Activated CD8-positive, alpha-beta T cell treated with anti-CD3 and anti-CD28 coated beads, Interleukin-2, amount 10 ng/mL, durations not matched to agents 7 days and 5 days (primary cell): ENCODE data around the gene RPS2. TPM values are rescaled to one million over a fixed set of nuclear protein-coding genes. Genes with fewer than 3 reads are reported as not detected.

Source experiments
- ATAC-seq: fragments of 150-1000 bp; cut with Tn5 transposase; one replicate; pipeline ENCODE4 v1.10.0; 2021; ENCODE audit warnings: moderate library complexity
- CTCF ChIA-PET: fragments of 350-600 bp; sonication (Branson Sonifier 250); formaldehyde crosslinking; loops from one replicate; lab custom pipeline; 2021; ENCODE audit warnings: antibody characterized with exemption; lab: Charles Lee
- POLR2A ChIA-PET: fragments of 350-600 bp; sonication (Branson Sonifier 250); formaldehyde crosslinking; loops from one replicate; lab custom pipeline; 2021; ENCODE audit warnings: antibody characterized with exemption; lab: Charles Lee
- DNase-seq: peaks from one replicate; pipeline ENCODE4 v3.0.0-alpha.2; 2020
- H3K27ac Mint-ChIP-seq: one replicate; pipeline ENCODE4 v1.8.0; 2021; ENCODE audit warnings: mild to moderate bottlenecking, mixed read lengths
- H3K27me3 Mint-ChIP-seq: one replicate; pipeline ENCODE4 v1.8.0; 2021; ENCODE audit warnings: low read depth, mixed read lengths
- H3K36me3 Mint-ChIP-seq: one replicate; pipeline ENCODE4 v1.8.0; 2021; ENCODE audit warnings: low read depth, mixed read lengths
- H3K4me1 Mint-ChIP-seq: one replicate; pipeline ENCODE4 v1.8.0; 2021; ENCODE audit warnings: low read depth, mixed read lengths
- H3K4me3 Mint-ChIP-seq: one replicate; pipeline ENCODE4 v1.8.0; 2021; ENCODE audit warnings: mild to moderate bottlenecking, mixed read lengths
- H3K9me3 Mint-ChIP-seq: one replicate; pipeline ENCODE4 v1.8.0; 2022; ENCODE audit warnings: mixed read lengths; ENCODE audit not compliant: insufficient read depth
- total RNA-seq, 2 experiments: library from RNA; stranded (reverse); gene quantifications; one replicate each; pipeline ENCODE4 v1.2.3, GENCODE V29; 2021

The RPS2 gene
- total RNA-seq, 2 experiments from 2014 or later: 2,821 to 2,910 TPM

DNA sequence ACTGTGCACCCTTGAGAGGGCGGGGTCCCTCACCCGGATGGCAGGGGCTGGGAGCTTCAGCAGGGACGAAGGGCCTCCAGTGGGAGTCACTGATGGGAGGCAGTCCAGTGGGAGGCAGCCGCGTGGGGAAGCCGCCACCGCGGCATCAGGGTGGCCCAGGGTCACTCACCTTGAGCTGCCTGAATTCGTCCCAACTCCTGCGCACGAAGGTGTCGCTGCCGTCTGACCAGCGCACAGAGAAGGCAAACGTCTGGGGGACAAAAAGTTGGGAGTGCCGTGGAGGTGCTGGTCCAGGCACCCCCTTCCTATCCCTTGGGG lies 16.1 kb upstream of the RPS2 start:
- Mint-ChIP-seq H3K27me3 (peaks cover 27% of the 10 kb centered on the region), H3K4me1 (peaks cover 21% of the 10 kb centered on the region), H3K36me3 (peaks cover 18% of the 10 kb centered on the region), H3K4me3 (no peak overlapping the region), H3K27ac (no peak overlapping the region), H3K9me3 (no peaks in the 10 kb centered on the region)
- ATAC-seq (no peak), DNase-seq (no peak)
- POLR2A ChIA-PET: interaction anchor here (1.5 to 3.5 kb wide), 2 partner anchors 9 to 16 kb away, joined by 7 to 18 read pairs; partner anchors contain the start of genes RPS2 and TBL3
- CTCF ChIA-PET: interaction anchor here (1.0 to 1.5 kb wide), 3 partner anchors 15 to 118 kb away, joined by 3 to 5 read pairs (median 3); no protein-coding TSS in a partner anchor

GRCh38 chr16:1980030-1980769 lies 15.6 kb upstream of the RPS2 start:
- Mint-ChIP-seq H3K27ac (no peak overlapping the region), H3K4me1 (peaks cover 15% of the 10 kb centered on the region), H3K9me3 (no peaks in the 10 kb centered on the region), H3K36me3 (peaks cover 14% of the 10 kb centered on the region), H3K27me3 (peaks cover 27% of the 10 kb centered on the region), H3K4me3 (no peak overlapping the region)
- no peak for ATAC-seq
- DNase-seq: no peak
- POLR2A ChIA-PET: interaction anchor here (1.5 to 3.5 kb wide), 2 partner anchors 8 to 15 kb away, joined by 7 to 18 read pairs; partner anchors contain the start of genes RPS2 and TBL3
- CTCF ChIA-PET: interaction anchor here (1.0 to 1.5 kb wide), 2 partner anchors 16 to 117 kb away, joined by 3 read pairs; no protein-coding TSS in a partner anchor

GRCh38 chr16:1979271-1980029 lies 14.8 kb upstream of the RPS2 start:
- peaks cover 10% of the 10 kb centered on the region for H3K4me1 Mint-ChIP-seq
- ATAC-seq: no peak

DNA sequence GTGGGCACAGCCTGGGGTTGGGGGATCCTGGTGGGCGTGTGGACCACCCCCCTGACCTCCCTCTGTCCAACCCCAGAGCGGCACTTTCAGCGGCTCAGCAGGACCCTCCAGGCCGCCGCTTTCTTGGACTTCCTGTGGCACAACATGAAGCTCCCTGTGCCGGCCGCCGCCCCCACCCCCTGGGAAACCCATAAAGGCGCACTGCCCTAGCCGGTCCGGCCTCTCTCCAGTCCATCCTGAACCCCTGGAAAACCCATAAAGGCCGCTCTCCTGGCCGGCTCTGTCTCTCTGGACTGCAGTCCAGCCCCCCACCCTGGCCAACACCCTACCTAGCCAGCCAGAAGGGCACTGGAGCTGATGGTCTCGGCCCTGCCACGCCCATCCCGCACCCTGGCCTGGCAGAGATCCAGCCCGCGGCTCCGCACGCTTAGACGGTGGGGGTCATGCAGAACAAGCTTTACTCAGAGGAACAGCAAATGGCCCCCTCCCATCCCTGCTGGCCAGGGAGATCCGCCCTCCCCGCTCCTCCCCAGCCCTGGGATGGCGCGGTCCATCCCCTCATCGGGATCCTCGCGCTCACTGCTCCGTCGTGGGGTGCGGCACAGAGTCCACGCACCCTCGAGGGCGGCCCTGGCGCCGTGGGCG lies 14.0 kb upstream of the RPS2 start:
- Mint-ChIP-seq H3K36me3 (peaks cover 18% of the 10 kb centered on the region), H3K4me3 (no peak overlapping the region), H3K9me3 (no peaks in the 10 kb centered on the region), H3K27me3 (peaks cover 27% of the 10 kb centered on the region), H3K27ac (no peak overlapping the region), H3K4me1 (peaks cover 10% of the 10 kb centered on the region)
- CTCF ChIA-PET: no interaction called here
- POLR2A ChIA-PET: interaction anchor here (1.0 to 4.2 kb wide), 2 partner anchors 12 to 14 kb away, joined by 4 to 31 read pairs; partner anchors contain the start of gene RPS2
- ATAC-seq (no peak), DNase-seq (no peak)

More at GRCh38 chr16:1979271-1980029, 14.8 kb upstream of the RPS2 start:
- CTCF ChIA-PET: interaction anchor here (1.5 kb wide), 1 partner anchor 17 kb away, joined by 3 read pairs; no protein-coding TSS in a partner anchor
- DNase-seq: no peak
- peaks cover 18% of the 10 kb centered on the region for H3K36me3 Mint-ChIP-seq
- POLR2A ChIA-PET: interaction anchor here (1.5 to 3.5 kb wide), 2 partner anchors 8 to 15 kb away, joined by 7 to 18 read pairs; partner anchors contain the start of genes RPS2 and TBL3
- H3K9me3 Mint-ChIP-seq: no peaks in the 10 kb centered on the region
- peaks cover 27% of the 10 kb centered on the region for H3K27me3 Mint-ChIP-seq
- H3K4me3 Mint-ChIP-seq: no peak overlapping the region
- H3K27ac Mint-ChIP-seq: no peak overlapping the region

DNA sequence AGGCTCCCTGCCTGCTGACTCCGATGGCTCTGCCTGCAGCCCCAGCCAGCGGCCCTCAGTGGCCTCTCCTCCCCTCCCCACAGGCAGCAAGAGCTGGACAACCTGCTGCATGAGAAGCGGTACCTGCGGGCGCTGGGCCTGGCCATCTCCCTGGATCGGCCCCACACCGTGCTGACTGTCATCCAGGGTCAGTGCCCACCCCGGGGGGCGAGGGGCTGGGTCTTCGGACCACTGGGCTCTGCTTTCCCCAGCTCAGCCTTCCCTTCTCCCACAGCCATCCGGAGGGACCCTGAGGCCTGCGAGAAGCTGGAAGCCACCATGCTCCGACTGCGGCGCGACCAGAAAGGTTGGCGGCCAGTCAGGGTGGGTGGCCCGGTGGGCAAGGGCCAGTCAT lies 13.2 kb upstream of the RPS2 start:
- Mint-ChIP-seq H3K36me3 (peaks cover 18% of the 10 kb centered on the region), H3K4me3 (no peak overlapping the region), H3K4me1 (peaks cover 12% of the 10 kb centered on the region), H3K27ac (no peak overlapping the region), H3K9me3 (no peaks in the 10 kb centered on the region), H3K27me3 (peaks cover 23% of the 10 kb centered on the region)
- ChIA-PET POLR2A (interaction anchor here (1.0 to 4.2 kb wide), 2 partner anchors 13 kb away, joined by 4 to 31 read pairs; partner anchors contain the start of gene RPS2), CTCF (no interaction called here)
- DNase-seq (no peak), ATAC-seq (no peak)

DNA sequence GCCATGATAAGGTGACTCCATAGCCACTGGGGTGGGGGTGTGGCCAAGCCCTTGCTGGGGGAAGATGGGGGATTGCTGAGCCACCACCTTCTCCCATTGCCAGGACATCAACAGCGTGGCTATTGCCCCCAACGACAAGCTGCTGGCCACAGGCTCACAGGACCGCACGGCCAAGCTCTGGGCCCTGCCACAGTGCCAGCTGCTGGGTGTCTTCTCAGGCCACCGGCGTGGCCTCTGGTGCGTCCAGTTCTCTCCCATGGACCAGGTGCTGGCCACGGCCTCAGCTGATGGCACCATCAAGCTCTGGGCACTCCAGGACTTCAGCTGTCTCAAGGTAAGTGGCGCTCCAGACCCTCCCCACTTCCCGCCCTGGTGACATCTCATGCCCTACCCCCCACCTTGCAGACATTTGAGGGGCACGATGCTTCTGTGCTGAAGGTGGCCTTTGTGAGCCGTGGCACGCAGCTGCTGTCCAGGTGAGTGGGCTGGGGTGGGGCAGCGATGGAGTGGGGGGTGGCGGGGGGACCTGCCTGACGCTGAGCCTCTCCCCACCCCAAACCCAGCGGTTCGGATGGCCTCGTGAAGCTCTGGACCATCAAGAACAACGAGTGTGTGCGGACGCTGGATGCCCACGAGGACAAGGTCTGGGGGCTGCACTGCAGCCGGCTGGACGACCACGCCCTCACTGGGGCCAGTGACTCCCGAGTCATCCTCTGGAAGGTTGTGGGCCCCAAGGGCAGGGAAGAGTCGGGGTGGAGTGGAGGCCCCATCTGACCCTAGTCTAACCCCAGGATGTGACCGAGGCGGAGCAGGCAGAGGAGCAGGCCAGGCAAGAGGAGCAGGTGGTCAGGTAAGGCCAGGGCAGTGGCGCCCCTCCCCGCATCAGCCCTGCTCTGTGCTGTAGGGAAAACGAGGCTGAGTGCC lies 12.6 kb upstream of the RPS2 start:
- CTCF ChIA-PET: no interaction called here
- ATAC-seq (no peak), DNase-seq (no peak)
- no peak overlapping the region for H3K27ac Mint-ChIP-seq
- POLR2A ChIA-PET: interaction anchor here (4.2 kb wide), 1 partner anchor 12 kb away, joined by 31 read pairs; the partner anchor contains the start of gene RPS2
- H3K4me1 Mint-ChIP-seq: peaks cover 18% of the 10 kb centered on the region
- H3K4me3 Mint-ChIP-seq: no peak overlapping the region
- peaks cover 18% of the 10 kb centered on the region for H3K36me3 Mint-ChIP-seq
- peaks cover 17% of the 10 kb centered on the region for H3K27me3 Mint-ChIP-seq
- no peaks in the 10 kb centered on the region for H3K9me3 Mint-ChIP-seq

- no peaks in the 10 kb centered on the region for H3K9me3 Mint-ChIP-seq
- H3K4me3 Mint-ChIP-seq: no peak overlapping the region
- ATAC-seq: no peak
- POLR2A ChIA-PET: interaction anchor here (1.1 to 4.2 kb wide), 2 partner anchors 8 to 11 kb away, joined by 3 to 31 read pairs; partner anchors contain the start of genes GFER and RPS2
- H3K27ac Mint-ChIP-seq: no peak overlapping the region
- peaks cover 7% of the 10 kb centered on the region for H3K27me3 Mint-ChIP-seq
- H3K4me1 Mint-ChIP-seq: peaks cover 23% of the 10 kb centered on the region
- CTCF ChIA-PET: no interaction called here
- peaks cover 18% of the 10 kb centered on the region for H3K36me3 Mint-ChIP-seq
- no peak for DNase-seq
These were observed 11.5 kb upstream of the RPS2 start for GRCh38 chr16:1976216-1976520.

DNA sequence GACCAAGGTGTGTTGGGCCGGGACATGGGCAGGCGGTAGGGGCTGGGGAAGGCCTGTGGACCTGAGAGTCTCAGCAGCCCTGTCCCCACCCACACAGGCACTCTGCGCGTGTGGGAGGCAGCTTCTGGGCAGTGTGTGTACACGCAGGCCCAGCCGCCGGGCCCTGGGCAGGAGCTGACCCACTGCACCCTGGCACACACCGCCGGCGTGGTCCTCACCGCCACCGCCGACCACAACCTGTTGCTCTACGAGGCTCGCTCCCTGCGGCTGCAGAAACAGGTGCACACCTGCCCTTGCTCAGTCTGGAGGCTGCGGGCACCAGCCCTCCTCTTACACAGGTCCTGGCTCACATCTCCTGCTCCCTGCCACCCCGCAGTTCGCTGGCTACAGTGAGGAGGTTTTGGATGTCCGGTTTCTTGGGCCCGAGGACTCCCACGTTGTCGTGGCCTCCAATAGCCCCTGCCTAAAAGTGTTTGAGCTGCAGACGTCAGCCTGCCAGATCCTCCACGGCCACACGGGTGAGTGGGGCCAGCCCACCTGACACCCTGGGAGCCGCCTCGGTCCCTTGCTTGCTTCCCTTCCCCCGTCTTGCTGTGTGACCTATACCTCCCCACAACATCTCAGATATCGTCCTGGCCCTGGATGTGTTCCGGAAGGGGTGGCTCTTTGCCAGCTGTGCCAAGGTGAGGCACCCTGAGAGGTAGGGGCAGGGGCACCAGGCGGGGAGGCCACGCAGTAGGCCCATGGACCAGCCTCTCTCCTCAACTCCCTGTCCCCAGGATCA lies 11.0 kb upstream of the RPS2 start:
- Mint-ChIP-seq H3K27ac (no peak overlapping the region), H3K4me1 (peaks cover 28% of the 10 kb centered on the region), H3K27me3 (peaks cover 3% of the 10 kb centered on the region), H3K4me3 (no peak overlapping the region), H3K36me3 (peaks cover 18% of the 10 kb centered on the region), H3K9me3 (no peaks in the 10 kb centered on the region)
- ChIA-PET CTCF (no interaction called here), POLR2A (interaction anchor here (1.1 to 4.2 kb wide), 2 partner anchors 9 to 11 kb away, joined by 3 to 31 read pairs; partner anchors contain the start of genes GFER and RPS2)
- ATAC-seq: no peak
- DNase-seq: no peak

GRCh38 chr16:1974157-1975070 lies 9.8 kb upstream of the RPS2 start:
- Mint-ChIP-seq H3K9me3 (no peaks in the 10 kb centered on the region), H3K27ac (no peak overlapping the region), H3K4me1 (peaks cover 30% of the 10 kb centered on the region), H3K36me3 (peaks cover 17% of the 10 kb centered on the region), H3K4me3 (peak overlapping the region; percentile 12), H3K27me3 (no peaks in the 10 kb centered on the region)
- DNase-seq: no peak
- ChIA-PET CTCF (no interaction called here), POLR2A (interaction anchor here (1.3 to 4.2 kb wide), 2 partner anchors 10 kb away, joined by 5 to 31 read pairs; partner anchors contain the start of gene RPS2)
- no peak for ATAC-seq
